A673 (cell line): Measurements from ENCODE around the gene TIAM1.

ENCODE experiments used
- CTCF ChIP-seq: fragments of 300-800, 200-600 bp; sonication (generic); conservative IDR thresholded peaks from 2 replicates; pipeline ENCODE4 v1.5.1; 2017; ENCODE audit warnings: low read depth, mild to moderate bottlenecking, antibody characterized with exemption, low read length, moderate library complexity, mixed read lengths
- EZH2 ChIP-seq: fragments of 200-600 bp; sonication (generic); IDR thresholded peaks from 2 replicates; pipeline ENCODE4 v1.6.1; 2017; ENCODE audit warnings: borderline replicate concordance, low read depth, mild to moderate bottlenecking, mixed read lengths, antibody characterized with exemption, low read length; ENCODE audit not compliant: poor library complexity, severe bottlenecking

GRCh38 chr21:31157756-31158155, 186.3 kb downstream of the TIAM1 start:
- TF ChIP-seq CTCF = no peak
- no peak for TF ChIP-seq EZH2
